T-cell (primary cell): Measurements from ENCODE around the gene EFCAB8. TPM values are rescaled to one million over a fixed set of nuclear protein-coding genes. Genes with fewer than 3 reads are reported as not detected.
A peak's percentile ranks its signal among the peaks of the same experiment; 100 is the strongest.

Experiments used
- ATAC-seq, 4 experiments: fragments of 200-7000 bp in 3 of 4; fragments of 150-1000 bp in 1 of 4; cut with Tn5 transposase; replicated peaks in 1 of 4; 1 replicate in 3 of 4; 2 replicates in 1 of 4; pipeline ENCODE4 v1.10.0; 2021; ENCODE audit warnings: moderate library complexity in 3 of 4, mild to moderate bottlenecking in 2 of 4, moderate number of reproducible peaks in 1 of 4
- CTCF ChIA-PET, 2 donors: fragments of 300-600 bp; sonication (Branson Sonifier 250); formaldehyde crosslinking; loops; one replicate each; lab custom pipeline; 2022; ENCODE audit warnings: antibody characterized with exemption in 2 of 2; lab: Charles Lee
- POLR2A ChIA-PET, 2 donors: fragments of 300-600 bp; sonication (Branson Sonifier 250); formaldehyde crosslinking; loops; one replicate each; lab custom pipeline; 2022; ENCODE audit warnings: antibody characterized with exemption in 2 of 2; lab: Charles Lee
- DNase-seq, 35 experiments: peaks; one replicate each; pipeline versions ENCODE4 v3.0.0 to v3.0.0-alpha.2; 2013 to 2023
- H3K27ac ChIP-seq: one replicate; pipeline ENCODE4 v1.5.1; 2013; ENCODE audit warnings: low read length
- H3K27me3 ChIP-seq, 2 experiments: replicated peaks in 1 of 2; 1 replicate in 1 of 2; 2 replicates in 1 of 2; pipeline versions ENCODE4 v1.6.1 to v1.7.0; 2013; ENCODE audit warnings: low read length in 1 of 2, mixed read lengths in 1 of 2; ENCODE audit not compliant: control insufficient read depth in 2 of 2, insufficient read depth in 2 of 2; ENCODE audit errors: extremely low read depth in 1 of 2
- H3K36me3 ChIP-seq, 2 donors: 1 replicate in 1 of 2; 2 replicates in 1 of 2; pipeline versions ENCODE4 v1.6.1 to v1.7.0; 2013; ENCODE audit warnings: low read length in 1 of 2; ENCODE audit not compliant: control insufficient read depth in 2 of 2, insufficient read depth in 1 of 2; ENCODE audit errors: extremely low read depth in 1 of 2
- H3K4me1 ChIP-seq, 2 experiments: 1 replicate in 1 of 2; 2 replicates in 1 of 2; pipeline versions ENCODE4 v1.6.1 to v1.7.0; 2013; ENCODE audit warnings: low read length in 2 of 2, mixed read lengths in 1 of 2; ENCODE audit not compliant: insufficient read depth in 2 of 2, control insufficient read depth in 1 of 2; ENCODE audit errors: extremely low read depth in 1 of 2
- H3K4me3 ChIP-seq, 2 donors: 1 replicate in 1 of 2; 2 replicates in 1 of 2; pipeline versions ENCODE4 v1.5.1 to v1.7.0; 2013; ENCODE audit warnings: mild to moderate bottlenecking in 2 of 2, low read length in 1 of 2, moderate library complexity in 1 of 2; ENCODE audit not compliant: control insufficient read depth in 1 of 2; ENCODE audit errors: extremely low read depth in 1 of 2
- H3K9me3 ChIP-seq: 2 replicates; pipeline ENCODE4 v1.7.0; 2013
- H3K27ac Mint-ChIP-seq, 2 donors: one replicate each; pipeline ENCODE4 v1.8.0; 2020 to 2021; ENCODE audit warnings: mild to moderate bottlenecking in 2 of 2, mixed read lengths in 2 of 2
- H3K27me3 Mint-ChIP-seq, 2 donors: one replicate each; pipeline ENCODE4 v1.8.0; 2021 to 2022; ENCODE audit warnings: mixed read lengths in 2 of 2
- H3K36me3 Mint-ChIP-seq: one replicate; pipeline ENCODE4 v1.8.0; 2021; ENCODE audit warnings: mixed read lengths
- H3K4me1 Mint-ChIP-seq, 3 donors: one replicate each; pipeline ENCODE4 v1.8.0; 2020 to 2022; ENCODE audit warnings: mixed read lengths in 3 of 3, mild to moderate bottlenecking in 1 of 3
- H3K4me3 Mint-ChIP-seq, 3 donors: one replicate each; pipeline ENCODE4 v1.8.0; 2020 to 2022; ENCODE audit warnings: mild to moderate bottlenecking in 3 of 3, mixed read lengths in 3 of 3, moderate library complexity in 3 of 3
- H3K9me3 Mint-ChIP-seq, 3 donors: one replicate each; pipeline ENCODE4 v1.8.0; 2020 to 2022; ENCODE audit warnings: mixed read lengths in 3 of 3
- WGBS: methylation state at CpG from one replicate; pipeline ENCODE4 v1.1.5; 2013; ENCODE audit warnings: missing lambda C conversion rate; ENCODE audit not compliant: insufficient coverage; 5-methylcytosine and 5-hydroxymethylcytosine counted together
- total RNA-seq, 35 experiments: library from RNA in 6 of 35; stranded (reverse) in 6 of 35; fragments of 120-200 nt in 1 of 35; gene quantifications; one replicate each; pipeline versions ENCODE4 v1.2.1 to v1.2.4 and lab custom pipeline; 2013 to 2026

Gene EFCAB8
- total RNA-seq, 5 donors from 2014 or later (not counting 1 experiment from before 2014, with no cell fraction given) = 0.80 to 1.5 (median 1.2) TPM

DNA sequence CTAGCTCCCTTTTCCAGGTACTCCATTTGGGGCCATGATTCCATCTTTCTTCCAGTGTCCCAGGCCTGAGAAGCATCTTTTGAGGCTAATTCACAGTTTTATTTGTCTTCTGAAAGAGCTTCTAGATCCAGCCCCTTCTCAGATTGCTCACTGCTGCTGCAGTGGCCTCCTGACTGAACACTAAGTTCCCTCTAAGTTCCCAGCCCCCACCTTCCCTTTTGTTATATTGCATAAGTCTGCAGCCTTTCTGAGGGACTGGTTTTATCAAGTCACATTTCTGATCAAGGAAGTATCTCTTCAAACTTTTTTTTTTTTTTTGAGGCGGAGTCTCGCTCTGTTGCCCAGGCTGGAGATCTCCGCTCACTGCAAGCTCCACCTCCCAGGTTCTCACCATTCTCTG, 28.3 kb upstream of the EFCAB8 start:
- DNase-seq (peak in 1 of 35 experiments; percentile 27), ATAC-seq (peak in 1 of 4 experiments; percentile 48)
- Mint-ChIP-seq H3K36me3 (peaks cover 39% of the 10 kb centered on the region), H3K4me1 (peaks cover 63 to 67% (median 66%) of the 10 kb centered on the region in 3 donors), H3K27me3 (no peaks in the 10 kb centered on the region), H3K27ac (peak overlapping the region; percentile 47 to 86), H3K4me3 (peak overlapping the region in 1 of 3 donors; percentile 39), H3K9me3 (no peaks in the 10 kb centered on the region)
- H3K27ac ChIP-seq = no peak overlapping the region
- H3K27me3 ChIP-seq = no peaks in the 10 kb centered on the region
- H3K36me3 ChIP-seq = peaks cover 5 to 63% of the 10 kb centered on the region in 2 donors
- H3K4me1 ChIP-seq = peaks cover 6 to 31% of the 10 kb centered on the region in 2 experiments
- no CpG with 5 or more reads among the region's 3 CpGs for WGBS
- CTCF ChIA-PET = interaction anchor here in 1 of 2 donors (0.6 to 1.2 kb wide), 3 partner anchors 10 to 21 kb away, joined by 3 to 6 read pairs (median 4); partner anchors contain the start of gene MAPRE1
- no peaks in the 10 kb centered on the region for H3K9me3 ChIP-seq
- H3K4me3 ChIP-seq = no peak overlapping the region
- POLR2A ChIA-PET = interaction anchor here (0.6 to 0.9 kb wide), 3 partner anchors 10 to 544 kb away, joined by 3 read pairs; no protein-coding TSS in a partner anchor

DNA sequence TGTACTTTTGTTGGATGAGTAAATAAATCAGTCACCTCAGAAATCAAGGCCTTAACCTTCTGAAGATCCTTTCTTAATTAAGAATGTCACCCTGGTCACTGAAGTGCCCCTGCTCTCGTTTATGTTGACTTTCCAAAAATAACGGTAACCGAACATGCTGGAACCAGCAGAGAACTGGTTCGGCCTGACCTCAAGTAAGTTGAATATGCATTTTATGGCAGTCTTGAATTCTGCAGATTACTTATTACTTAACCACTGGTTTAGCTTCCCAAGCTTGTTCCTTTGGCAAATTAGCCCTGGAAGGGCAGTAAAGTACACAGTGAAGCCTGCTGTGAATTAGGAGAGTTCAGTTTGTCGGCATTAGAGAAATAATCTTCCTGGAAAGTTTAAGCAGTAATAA, 26.7 kb upstream of the EFCAB8 start:
- 92% methylated on average over 2 of the region's 5 CpGs for WGBS
- peaks cover 6 to 31% of the 10 kb centered on the region in 2 experiments for H3K4me1 ChIP-seq
- peaks cover 70 to 72% (median 70%) of the 10 kb centered on the region in 3 donors for H3K4me1 Mint-ChIP-seq
- H3K27me3 ChIP-seq = no peaks in the 10 kb centered on the region
- H3K36me3 ChIP-seq = peaks cover 2 to 68% of the 10 kb centered on the region in 2 donors
- H3K9me3 ChIP-seq = no peaks in the 10 kb centered on the region
- no peaks in the 10 kb centered on the region for H3K9me3 Mint-ChIP-seq
- ChIA-PET POLR2A (no interaction called here), CTCF (interaction anchor here in 1 of 2 donors (0.6 kb wide), 1 partner anchor 404 kb away, joined by 7 read pairs; no protein-coding TSS in a partner anchor)
- H3K27me3 Mint-ChIP-seq = no peaks in the 10 kb centered on the region
- H3K27ac Mint-ChIP-seq = peak overlapping the region; percentile 76 to 77
- H3K27ac ChIP-seq = no peak overlapping the region
- ATAC-seq (no peak), DNase-seq (no peak)
- peaks cover 41% of the 10 kb centered on the region for H3K36me3 Mint-ChIP-seq
- H3K4me3 ChIP-seq = no peak overlapping the region
- peak overlapping the region; percentile 21 to 49 (median 48) for H3K4me3 Mint-ChIP-seq

DNA sequence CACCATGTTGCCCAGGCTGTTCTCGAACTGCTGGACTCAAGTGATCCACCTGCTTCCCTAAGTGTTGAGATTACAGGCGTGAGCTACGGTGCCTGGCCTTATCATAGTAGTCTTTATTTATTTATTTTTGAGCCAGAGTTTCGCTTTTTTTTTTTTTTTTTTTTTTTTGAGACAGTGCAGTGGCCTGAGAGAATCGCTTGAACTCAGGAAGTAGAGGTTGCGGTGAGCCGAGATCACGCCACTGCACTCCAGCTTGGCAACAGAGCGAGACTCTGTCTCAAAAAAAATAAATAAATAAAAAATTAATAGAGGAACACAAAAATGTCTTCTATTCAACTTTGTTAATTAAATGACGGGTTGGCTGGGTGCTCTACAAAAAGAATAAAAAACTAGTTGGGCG, 26.1 kb upstream of the EFCAB8 start:
- peaks cover 41% of the 10 kb centered on the region for H3K36me3 Mint-ChIP-seq
- Histone ChIP-seq H3K36me3 (peaks cover 2 to 69% of the 10 kb centered on the region in 2 donors), H3K4me3 (no peak overlapping the region), H3K9me3 (no peaks in the 10 kb centered on the region), H3K27me3 (no peaks in the 10 kb centered on the region), H3K4me1 (peaks cover 6 to 34% of the 10 kb centered on the region in 2 experiments), H3K27ac (no peak overlapping the region)
- DNase-seq (peak in 15 of 35 experiments; percentile 4 to 50 (median 22)), ATAC-seq (peak in 2 of 4 experiments; percentile 62 to 69)
- H3K9me3 Mint-ChIP-seq = no peaks in the 10 kb centered on the region
- CTCF ChIA-PET = interaction anchor here in 1 of 2 donors (0.6 kb wide), 1 partner anchor 404 kb away, joined by 7 read pairs; no protein-coding TSS in a partner anchor
- peak overlapping the region; percentile 89 to 91 for H3K27ac Mint-ChIP-seq
- POLR2A ChIA-PET = interaction anchor here (0.6 to 0.7 kb wide), 2 partner anchors 13 to 993 kb away, joined by 8 to 9 read pairs; no protein-coding TSS in a partner anchor
- H3K27me3 Mint-ChIP-seq = no peaks in the 10 kb centered on the region
- peaks cover 68 to 77% (median 71%) of the 10 kb centered on the region in 3 donors for H3K4me1 Mint-ChIP-seq
- 34% methylated on average over 4 of the region's 11 CpGs for WGBS
- peak overlapping the region; percentile 49 to 52 (median 50) for H3K4me3 Mint-ChIP-seq

DNA sequence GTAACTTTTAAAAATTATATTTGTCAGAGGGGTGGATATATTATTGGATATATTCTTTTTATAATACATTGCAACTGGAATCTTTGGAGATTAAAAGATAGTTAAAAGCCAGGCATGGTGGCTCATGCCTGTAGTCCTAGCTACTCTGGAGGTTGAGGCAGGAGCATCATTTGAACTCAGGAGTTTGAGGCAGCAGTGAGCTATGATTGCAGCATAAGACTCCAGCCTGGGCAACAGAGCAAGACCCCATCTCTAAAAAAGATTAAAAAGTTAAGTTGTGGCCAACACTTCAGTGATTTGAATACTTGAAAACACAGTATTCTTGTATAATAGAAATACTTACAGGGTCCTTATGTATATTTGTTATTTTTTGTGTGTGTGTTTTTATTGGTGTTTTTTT, 23.8 kb upstream of the EFCAB8 start:
- no peaks in the 10 kb centered on the region for H3K27me3 Mint-ChIP-seq
- Histone ChIP-seq H3K27ac (no peak overlapping the region), H3K4me1 (peaks cover 6 to 25% of the 10 kb centered on the region in 2 experiments), H3K9me3 (no peaks in the 10 kb centered on the region), H3K36me3 (peaks cover 0 to 71% of the 10 kb centered on the region in 2 donors), H3K4me3 (no peak overlapping the region), H3K27me3 (no peaks in the 10 kb centered on the region)
- peaks cover 45% of the 10 kb centered on the region for H3K36me3 Mint-ChIP-seq
- H3K27ac Mint-ChIP-seq = no peak overlapping the region
- no peak overlapping the region for H3K4me3 Mint-ChIP-seq
- CTCF ChIA-PET = no interaction called here
- ATAC-seq (no peak), DNase-seq (no peak)
- peaks cover 57 to 71% (median 61%) of the 10 kb centered on the region in 3 donors for H3K4me1 Mint-ChIP-seq
- POLR2A ChIA-PET = interaction anchor here in 1 of 2 donors (0.6 kb wide), 1 partner anchor 47 kb away, joined by 6 read pairs; no protein-coding TSS in a partner anchor
- no peaks in the 10 kb centered on the region for H3K9me3 Mint-ChIP-seq

DNA sequence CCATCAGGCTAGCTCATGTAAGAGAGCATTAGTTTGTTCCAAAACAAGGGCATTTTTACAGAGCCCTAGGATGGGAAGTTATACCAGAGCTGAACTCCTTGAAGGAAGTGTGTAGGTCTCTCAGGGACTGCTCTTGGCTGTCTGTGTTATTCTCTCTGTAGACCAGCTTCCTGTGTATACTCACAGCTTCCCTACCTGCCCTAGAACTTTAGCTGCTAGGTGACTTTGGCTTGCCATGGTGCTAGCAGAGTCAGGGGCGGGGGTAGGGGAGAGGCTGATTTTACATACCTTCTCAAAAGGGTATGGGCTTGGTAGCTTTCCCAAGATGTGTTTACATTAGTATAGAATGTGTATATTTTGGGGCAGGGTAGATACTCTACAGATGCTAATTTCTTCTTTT, 21.6 kb upstream of the EFCAB8 start:
- peak overlapping the region; percentile 30 to 74 for H3K27ac Mint-ChIP-seq
- Histone ChIP-seq H3K27me3 (no peaks in the 10 kb centered on the region), H3K9me3 (no peaks in the 10 kb centered on the region), H3K36me3 (peaks cover 0 to 74% of the 10 kb centered on the region in 2 donors), H3K4me1 (peaks cover 8 to 19% of the 10 kb centered on the region in 2 experiments), H3K27ac (no peak overlapping the region), H3K4me3 (no peak overlapping the region)
- no peaks in the 10 kb centered on the region for H3K9me3 Mint-ChIP-seq
- H3K4me1 Mint-ChIP-seq = peaks cover 53 to 60% (median 55%) of the 10 kb centered on the region in 3 donors
- no peaks in the 10 kb centered on the region for H3K27me3 Mint-ChIP-seq
- DNase-seq (no peak), ATAC-seq (peak in 2 of 4 experiments; percentile 32 to 61)
- ChIA-PET POLR2A (no interaction called here), CTCF (interaction anchor here in 1 of 2 donors (1.0 kb wide), 1 partner anchor 9 kb away, joined by 3 read pairs; no protein-coding TSS in a partner anchor)
- WGBS = no CpG with 5 or more reads among the region's 1 CpG
- no peak overlapping the region for H3K4me3 Mint-ChIP-seq
- peaks cover 50% of the 10 kb centered on the region for H3K36me3 Mint-ChIP-seq

DNA sequence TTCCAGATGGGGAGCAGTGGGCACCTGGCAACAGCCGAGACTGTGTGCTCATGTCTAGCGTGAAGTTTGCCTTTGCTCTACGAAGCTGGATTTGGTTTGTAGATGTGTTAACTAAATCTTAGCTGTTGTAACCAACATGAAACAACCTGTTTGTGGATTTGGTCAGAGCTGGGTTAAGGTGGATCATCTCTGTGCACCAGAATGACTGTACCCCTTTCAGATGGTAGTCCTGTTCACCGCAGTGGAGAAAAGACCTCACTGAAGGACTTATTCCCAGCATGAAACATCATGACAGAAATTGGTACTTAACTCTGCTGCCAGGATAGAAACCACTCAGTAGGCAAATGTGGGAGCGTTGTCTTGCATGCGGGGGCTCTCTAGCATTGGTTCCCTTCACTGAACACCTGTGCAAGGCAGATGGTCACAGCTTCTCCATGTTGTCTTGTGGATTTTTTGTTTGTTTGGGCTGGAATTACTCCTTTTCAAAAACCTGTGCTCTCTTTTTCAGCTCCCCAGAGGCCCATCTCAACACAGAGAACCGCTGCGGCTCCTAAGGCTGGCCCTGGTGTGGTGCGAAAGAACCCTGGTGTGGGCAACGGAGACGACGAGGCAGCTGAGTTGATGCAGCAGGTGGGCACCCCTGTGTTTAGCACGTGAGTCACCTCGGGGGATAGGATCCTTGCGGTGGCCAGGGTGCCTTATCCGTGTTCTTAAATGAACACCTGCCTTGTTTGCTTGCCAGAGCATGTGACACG, 19.3 kb upstream of the EFCAB8 start:
- Mint-ChIP-seq H3K36me3 (peaks cover 59% of the 10 kb centered on the region), H3K4me3 (no peak overlapping the region), H3K4me1 (peaks cover 45 to 55% (median 51%) of the 10 kb centered on the region in 3 donors), H3K9me3 (no peaks in the 10 kb centered on the region), H3K27me3 (no peaks in the 10 kb centered on the region), H3K27ac (peak overlapping the region; percentile 25 to 67)
- WGBS = 85% methylated on average over 16 of the region's 17 CpGs
- peaks cover 0 to 78% of the 10 kb centered on the region in 2 donors for H3K36me3 ChIP-seq
- H3K27ac ChIP-seq = no peak overlapping the region
- ChIA-PET POLR2A (no interaction called here), CTCF (no interaction called here)
- peaks cover 2 to 10% of the 10 kb centered on the region in 2 experiments for H3K4me1 ChIP-seq
- ATAC-seq = no peak
- DNase-seq = no peak
- no peaks in the 10 kb centered on the region for H3K27me3 ChIP-seq
- H3K4me3 ChIP-seq = no peak overlapping the region
- no peaks in the 10 kb centered on the region for H3K9me3 ChIP-seq
